ENCODE data around the gene SGK1. TPM values are rescaled to one million over a fixed set of nuclear protein-coding genes. Genes with fewer than 3 reads are reported as not detected.
A peak's percentile ranks its signal among the peaks of the same experiment; 100 is the strongest.

SGK1 gene
- 50.4 TPM for polyA plus RNA-seq (2013, experiment 1 of 2; ENCODE audit: insufficient read length)
- polyA plus RNA-seq (2013, experiment 2 of 2; ENCODE audit: insufficient read length): 58.7 TPM

GRCh38 chr6:134317471-134318131 lies at the start of gene SGK1:
TSS of gene SGK1 (minus strand) at chr6:134318112. CDS start at chr6:134317460, 652 bp downstream.
- DNase-seq: peak; percentile 52

GRCh38 chr6:134363323-134364039 lies 45.6 kb upstream of the SGK1 start:
- DNase-seq: peak; percentile 91

- DNase-seq: no peak
Measured at GRCh38 chr6:134361011-134361410, 43.1 kb upstream of the SGK1 start.

- no peak for DNase-seq
Measured at GRCh38 chr6:134359302-134359701, 41.4 kb upstream of the SGK1 start.

- DNase-seq: no peak
Measured at GRCh38 chr6:134358320-134358719, 40.4 kb upstream of the SGK1 start.

GRCh38 chr6:134357022-134357487 lies 39.1 kb upstream of the SGK1 start:
- DNase-seq: no peak

- no peak for DNase-seq
Measured at GRCh38 chr6:134356405-134356804, 38.5 kb upstream of the SGK1 start.

- peak; percentile 83 for DNase-seq
Measured at GRCh38 chr6:134352786-134353480, 35.0 kb upstream of the SGK1 start.

GRCh38 chr6:134351615-134352474 lies 33.9 kb upstream of the SGK1 start:
- DNase-seq: no peak

GRCh38 chr6:134347885-134348805 lies 30.2 kb upstream of the SGK1 start:
- DNase-seq: peak; percentile 98

- DNase-seq: no peak
Measured at GRCh38 chr6:134346932-134347545, 29.1 kb upstream of the SGK1 start.

GRCh38 chr6:134345789-134346188 lies 27.9 kb upstream of the SGK1 start:
- no peak for DNase-seq

- no peak for DNase-seq
Measured at GRCh38 chr6:134343066-134343465, 25.2 kb upstream of the SGK1 start.

GRCh38 chr6:134341999-134342567 lies 24.2 kb upstream of the SGK1 start:
- DNase-seq: no peak

- DNase-seq: peak; percentile 48
Measured at GRCh38 chr6:134340179-134340975, 22.5 kb upstream of the SGK1 start.

- no peak for DNase-seq
Measured at GRCh38 chr6:134339216-134339615, 21.3 kb upstream of the SGK1 start.

- no peak for DNase-seq
Measured at GRCh38 chr6:134331256-134331655, 13.3 kb upstream of the SGK1 start.

GRCh38 chr6:134330555-134330954 lies 12.6 kb upstream of the SGK1 start:
- no peak for DNase-seq

GRCh38 chr6:134328792-134329191 lies 10.9 kb upstream of the SGK1 start:
- no peak for DNase-seq
